Measurements from ENCODE around the gene ZFHX3.

Gene ZFHX3

GRCh38 chr16:72878301-72879269 is 169.3 kb downstream of the ZFHX3 start:
- DNase-seq (ENCODE audit: low read depth) = no peak

GRCh38 chr16:72877374-72878028 is 170.4 kb downstream of the ZFHX3 start:
- DNase-seq (ENCODE audit: low read depth) = no peak

GRCh38 chr16:72876981-72877373 is 171.0 kb downstream of the ZFHX3 start:
- no peak for DNase-seq (ENCODE audit: low read depth)

DNA sequence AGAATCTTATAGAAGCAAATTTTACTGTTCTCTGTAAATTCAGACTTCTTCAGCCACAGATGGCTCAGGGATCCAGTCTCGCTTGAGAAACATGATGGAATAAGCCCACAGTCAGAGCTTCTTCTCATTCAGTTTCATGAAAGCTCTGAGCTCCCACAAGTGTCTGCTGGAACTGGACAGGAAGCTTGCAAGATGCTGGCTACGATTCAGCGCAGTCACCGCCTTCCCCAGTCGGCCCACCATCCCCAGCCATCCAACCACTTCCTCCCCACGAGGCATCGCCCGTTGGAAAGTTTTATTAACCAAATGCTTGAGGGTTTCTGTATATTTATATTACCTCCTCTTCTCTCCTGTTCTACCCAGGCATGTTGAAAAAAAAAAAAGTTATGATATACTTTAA is 171.7 kb downstream of the ZFHX3 start:
- DNase-seq (ENCODE audit: low read depth) = no peak

DNA sequence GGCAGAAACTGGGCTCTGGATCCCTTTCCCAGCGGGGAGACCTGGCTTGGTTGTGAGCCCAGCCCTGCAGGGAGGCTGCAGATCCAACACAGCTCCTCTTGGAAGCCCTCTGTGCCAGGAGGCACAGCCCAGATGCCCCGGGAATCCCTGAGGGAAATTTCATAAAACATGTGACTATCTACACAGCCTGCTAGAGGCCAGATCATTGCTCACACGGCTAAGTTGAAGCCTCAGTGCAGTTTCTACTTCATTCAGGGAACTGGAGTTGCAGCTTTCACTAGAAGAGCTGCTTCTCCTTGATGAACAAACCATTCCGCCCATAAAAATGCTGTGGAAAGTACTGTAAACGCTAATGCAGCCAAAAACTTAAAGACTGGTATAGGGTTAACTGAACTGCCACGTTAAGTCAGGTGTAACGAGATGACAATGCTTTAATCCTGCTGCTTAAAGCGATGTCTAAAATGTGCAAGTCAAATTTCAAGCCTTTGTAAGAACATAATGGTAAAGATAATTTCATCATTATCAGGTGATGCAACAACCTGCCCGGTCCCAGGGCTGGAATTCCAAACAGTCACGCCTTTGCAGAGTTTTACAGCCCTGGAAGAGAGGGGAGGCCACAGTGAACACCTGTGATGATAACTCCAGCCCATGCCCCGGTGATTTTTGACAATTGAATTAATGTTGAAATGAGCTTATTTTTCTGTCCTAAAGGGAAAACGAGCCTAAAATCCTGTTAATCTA is 172.5 kb downstream of the ZFHX3 start:
- no peak for DNase-seq (ENCODE audit: low read depth)

DNA sequence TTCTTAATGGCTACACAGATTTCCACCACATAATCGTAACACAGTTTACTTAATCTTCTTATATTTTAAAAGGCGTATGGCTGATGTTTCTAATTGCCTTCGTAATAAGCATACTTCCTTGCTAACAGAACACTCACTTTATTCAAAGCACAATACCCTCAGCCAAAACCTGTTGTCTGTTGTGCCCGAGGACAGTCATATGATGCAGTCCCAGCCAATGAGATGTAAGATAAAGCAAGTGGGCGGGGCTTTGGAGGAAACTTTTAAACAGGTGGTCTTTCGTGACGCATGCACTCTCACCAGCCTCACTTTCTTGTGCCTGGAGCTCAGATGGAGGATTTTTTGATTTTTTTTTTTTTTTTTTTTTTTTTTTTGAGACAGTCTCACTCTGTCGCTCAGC is 174.1 kb downstream of the ZFHX3 start:
- DNase-seq (ENCODE audit: low read depth) = no peak

DNA sequence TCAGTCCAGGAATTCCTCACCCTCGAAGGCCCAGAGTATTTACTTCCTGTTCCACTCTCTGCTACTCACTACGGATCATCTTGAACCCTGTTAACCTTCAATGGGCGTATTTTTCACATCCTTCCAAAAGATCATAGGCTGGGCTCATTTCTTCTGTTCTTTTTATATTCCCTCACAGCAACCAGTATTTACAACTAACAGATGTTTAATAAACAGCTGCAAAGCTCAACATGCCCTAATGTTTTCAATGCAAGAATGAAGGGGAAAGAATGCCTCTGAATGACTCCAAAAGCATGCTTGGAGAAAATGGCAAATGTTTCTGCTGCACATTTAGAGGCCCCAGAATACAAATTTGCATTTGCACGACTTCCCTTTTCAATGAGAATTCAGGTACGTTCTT is 174.9 kb downstream of the ZFHX3 start:
- no peak for DNase-seq (ENCODE audit: low read depth)

GRCh38 chr16:72865835-72866234 is 182.1 kb downstream of the ZFHX3 start:
- no peak for DNase-seq (ENCODE audit: low read depth)

DNA sequence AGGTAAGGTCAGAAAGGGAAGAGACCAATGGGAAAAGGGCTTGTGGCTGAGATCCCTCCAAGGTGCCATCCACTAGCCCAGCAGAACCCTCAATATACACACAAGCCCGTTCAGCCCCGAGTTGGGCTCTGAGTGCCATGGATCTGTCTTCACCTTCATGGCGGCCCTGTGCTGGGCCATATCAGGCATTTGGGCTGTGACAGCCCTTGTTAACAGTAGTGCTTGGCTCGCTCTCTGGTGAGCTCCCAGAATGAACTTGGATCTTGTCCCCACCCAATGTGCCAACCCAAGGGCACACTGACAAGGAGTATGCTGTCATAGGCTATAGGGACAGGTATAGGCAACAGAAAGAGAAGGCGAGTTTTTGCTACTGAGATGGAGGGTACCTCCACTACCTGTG is 182.7 kb downstream of the ZFHX3 start:
- DNase-seq (ENCODE audit: low read depth) = no peak

DNA sequence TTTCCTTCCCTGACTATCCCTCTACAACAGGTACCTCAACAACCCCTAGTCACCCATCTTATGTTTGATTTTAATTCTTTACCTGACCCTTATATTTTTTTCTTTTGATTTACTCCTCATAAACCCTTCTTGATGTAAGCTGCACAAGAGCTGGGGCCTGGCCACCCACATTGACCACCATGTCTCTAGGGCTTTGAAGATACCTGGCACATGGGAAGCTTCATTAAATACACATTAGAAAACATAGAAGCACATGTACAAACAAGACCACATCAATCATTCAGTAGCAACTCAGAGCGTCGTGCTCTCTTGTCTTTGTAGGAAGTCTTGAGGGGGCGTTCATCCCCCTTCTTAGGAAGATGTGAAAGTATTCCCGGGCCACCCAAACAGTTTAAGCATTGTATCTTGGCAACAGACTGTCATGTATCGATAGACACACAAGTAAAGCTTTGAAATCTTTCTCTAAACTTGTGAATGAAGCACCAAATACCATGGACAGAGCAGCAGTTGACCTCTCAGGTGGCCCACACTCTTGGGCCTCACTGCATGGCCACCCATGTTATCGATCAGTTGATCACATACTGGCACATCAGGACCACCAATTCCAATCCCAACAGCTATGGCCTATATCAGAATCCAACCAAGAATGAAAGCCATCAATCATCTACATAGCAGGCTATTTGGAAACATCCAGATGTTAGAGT is 183.6 kb downstream of the ZFHX3 start:
- no peak for DNase-seq (ENCODE audit: low read depth)

- DNase-seq (ENCODE audit: low read depth) = no peak
Observed at GRCh38 chr16:72862090-72862489, 185.8 kb downstream of the ZFHX3 start.

GRCh38 chr16:72860726-72861562 is 187.0 kb downstream of the ZFHX3 start:
- no peak for DNase-seq (ENCODE audit: low read depth)

GRCh38 chr16:72859581-72859980 is 188.3 kb downstream of the ZFHX3 start:
- DNase-seq (ENCODE audit: low read depth) = no peak

DNA sequence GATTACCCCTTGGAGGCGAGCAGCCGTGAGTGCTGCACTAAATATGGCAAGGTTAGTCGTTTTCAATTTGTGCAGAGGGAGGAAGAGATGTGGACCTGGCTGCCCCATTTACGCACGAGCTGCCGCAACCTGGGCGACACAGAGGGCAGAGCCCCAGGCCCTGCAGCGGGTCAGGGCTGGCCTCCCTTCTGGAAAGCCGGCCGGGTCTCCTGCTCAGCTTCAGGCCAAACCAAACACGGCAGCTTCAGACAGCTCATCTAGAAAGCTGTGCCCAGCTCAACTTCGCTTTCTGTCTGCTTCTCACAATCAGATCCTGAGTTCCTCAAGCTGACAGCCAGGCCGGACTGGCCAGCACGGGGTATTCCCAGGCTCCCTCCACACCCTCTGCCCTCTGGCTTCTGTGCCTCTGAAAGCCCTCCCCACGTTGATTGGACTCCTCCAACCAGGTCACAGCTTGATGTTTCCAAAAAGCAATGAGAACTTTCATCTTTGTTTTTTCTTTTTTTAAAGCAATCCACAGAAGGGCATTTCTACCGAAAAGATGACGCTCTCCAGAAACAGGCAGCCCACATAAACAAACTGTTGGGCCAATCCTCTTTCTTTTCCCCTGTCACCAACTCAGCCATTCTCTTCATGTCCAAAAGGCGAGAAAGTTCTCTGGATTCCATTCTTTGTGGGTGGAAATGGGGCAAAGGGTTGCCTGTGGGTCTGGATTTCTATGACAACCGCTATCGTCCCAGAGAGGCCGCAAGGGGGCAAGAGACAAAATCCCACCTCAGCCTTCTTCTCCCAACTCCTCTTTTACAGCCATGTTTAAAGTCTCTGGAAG is 189.0 kb downstream of the ZFHX3 start:
- DNase-seq (ENCODE audit: low read depth) = no peak

- no peak for DNase-seq (ENCODE audit: low read depth)
Observed at GRCh38 chr16:72857834-72858664, 189.9 kb downstream of the ZFHX3 start.

- no peak for DNase-seq (ENCODE audit: low read depth)
Observed at GRCh38 chr16:72856797-72857196, 191.1 kb downstream of the ZFHX3 start.

DNA sequence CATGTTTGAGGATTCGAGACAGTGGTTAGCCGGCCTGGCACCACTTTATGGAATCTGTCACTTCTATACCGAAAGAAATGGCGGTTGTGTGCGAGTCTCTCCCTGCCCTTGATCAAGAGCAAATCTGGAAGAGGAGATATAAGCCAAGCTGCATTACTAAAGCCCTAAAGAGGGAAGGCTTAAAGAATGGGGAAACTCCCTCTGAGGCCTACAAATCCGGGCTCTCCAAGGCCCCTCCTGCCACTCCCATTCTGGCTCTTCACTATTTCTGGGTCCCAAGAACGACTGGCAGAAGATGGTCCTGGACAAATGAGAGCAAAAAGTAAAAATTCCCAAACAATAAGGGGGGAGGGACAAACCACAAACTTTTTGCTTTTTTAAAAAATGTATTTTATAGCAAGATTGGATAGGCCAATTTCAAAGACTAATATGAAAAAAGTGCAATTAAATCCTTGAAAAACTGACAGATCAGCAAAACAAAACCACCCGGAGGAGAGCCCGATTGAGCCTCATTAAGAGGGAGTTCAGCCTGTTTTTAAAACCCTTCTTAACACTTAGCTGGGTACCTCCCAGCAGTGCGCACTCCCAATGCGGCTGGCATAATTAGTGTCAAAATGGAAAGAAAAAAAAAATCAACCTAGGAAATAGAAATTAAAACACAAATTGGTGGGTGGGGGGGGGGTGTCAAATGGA is 193.5 kb downstream of the ZFHX3 start:
- DNase-seq (ENCODE audit: low read depth) = no peak

DNA sequence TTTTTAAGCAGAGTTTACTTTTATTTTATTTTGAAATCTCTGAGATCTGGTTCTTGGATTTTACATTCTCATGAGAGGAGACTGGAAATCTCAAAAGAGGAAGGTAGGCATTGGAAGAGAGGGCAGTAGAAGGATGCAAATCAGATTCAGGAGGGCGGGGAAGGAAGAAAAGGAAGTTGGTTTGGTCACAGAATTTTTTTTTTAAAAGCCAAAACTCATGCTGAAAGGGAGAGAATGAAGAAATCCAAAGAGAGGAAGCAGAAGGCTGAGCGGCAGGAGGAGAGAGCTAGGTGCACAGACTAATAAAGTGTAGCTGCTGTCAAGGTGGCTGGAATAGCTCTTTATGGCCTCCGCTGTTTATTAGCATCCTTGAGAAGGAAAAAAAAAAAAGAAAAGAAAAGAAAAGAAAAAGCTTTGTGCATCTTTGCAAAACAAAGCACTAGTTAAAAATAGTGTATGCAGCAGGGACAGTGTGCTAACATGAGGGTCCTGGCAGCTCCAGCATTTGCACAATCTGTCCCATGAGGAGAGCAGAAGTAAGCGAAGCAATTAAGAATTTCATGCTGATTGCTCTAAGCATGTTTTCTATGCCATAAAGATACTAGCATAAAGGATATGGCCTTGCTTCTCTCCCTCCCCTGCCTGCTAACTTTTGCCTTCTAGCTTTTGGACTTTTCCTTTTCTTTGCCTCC is 194.2 kb downstream of the ZFHX3 start:
- no peak for DNase-seq (ENCODE audit: low read depth)

Measured in T follicular helper cell (primary cell).